NCI-H2227 (cell line): Measurements from ENCODE around the gene WDR87.
A peak's percentile ranks its signal among the peaks of the same experiment; 100 is the strongest.
"Not testable (repeated sequence)": the region's sequence is repeated elsewhere in the genome, so short reads cannot be mapped to it uniquely, and the experiment has no call there.

Experiments used
- DNase-seq: peaks from one replicate; lab custom pipeline; 2025; ENCODE audit not compliant: unreplicated experiment; lab: John Stamatoyannopoulos, UW

The WDR87 gene

GRCh38 chr19:37931881-37932655 lies 25.7 kb upstream of the WDR87 start:
- peak; percentile 87 for DNase-seq

- DNase-seq, result no peak
Measured at GRCh38 chr19:37930416-37930815, 24.0 kb upstream of the WDR87 start.

DNA sequence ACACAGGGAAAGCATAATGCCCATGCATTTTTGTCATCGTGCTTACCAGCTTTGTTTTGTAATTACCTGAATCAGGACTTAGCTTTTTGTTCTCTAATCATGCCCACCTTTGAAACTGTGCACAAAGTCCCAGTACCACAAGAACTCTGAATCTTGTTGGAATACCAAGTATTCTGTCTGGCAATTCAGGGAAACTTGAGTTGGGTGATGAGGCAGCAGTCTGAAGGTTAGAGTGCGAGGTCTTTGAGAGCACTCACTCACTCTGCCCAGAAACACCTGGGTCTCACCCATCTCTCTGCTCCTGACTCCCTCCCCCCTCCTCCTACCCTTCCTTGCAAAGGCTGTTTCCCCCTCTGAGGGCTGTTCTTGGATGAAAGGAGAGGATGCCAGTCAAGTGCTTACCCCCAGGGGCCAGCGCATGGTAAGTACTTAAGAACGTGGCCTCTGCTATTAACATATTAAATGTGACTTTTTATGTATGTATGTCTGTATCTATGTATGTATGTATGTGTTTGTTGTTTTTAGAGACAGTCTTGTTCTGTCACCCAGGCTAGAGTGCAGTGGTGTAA lies 23.0 kb upstream of the WDR87 start:
- peak; percentile 62 for DNase-seq

GRCh38 chr19:37928527-37929286 lies 22.3 kb upstream of the WDR87 start:
- DNase-seq, result no peak

DNA sequence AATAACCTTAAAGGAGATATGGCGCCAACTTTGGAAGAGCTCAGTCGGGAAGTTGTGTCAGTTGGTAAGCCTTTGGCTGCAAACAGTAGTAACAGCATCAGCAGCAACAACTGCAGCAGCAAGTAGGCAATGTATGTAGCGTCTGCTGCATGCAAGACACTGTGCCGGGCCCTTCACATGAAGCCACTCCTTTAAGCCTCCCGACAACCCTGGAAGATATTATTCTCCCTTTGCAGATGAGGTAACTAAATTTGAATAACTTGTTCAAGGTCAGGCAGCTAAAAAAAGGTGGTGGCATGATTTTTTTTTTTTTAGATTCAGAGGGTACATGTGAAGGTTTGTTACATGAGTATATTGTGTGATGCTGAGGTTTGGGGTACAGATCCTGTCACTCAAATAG lies 20.3 kb upstream of the WDR87 start:
- DNase-seq, result no peak

DNA sequence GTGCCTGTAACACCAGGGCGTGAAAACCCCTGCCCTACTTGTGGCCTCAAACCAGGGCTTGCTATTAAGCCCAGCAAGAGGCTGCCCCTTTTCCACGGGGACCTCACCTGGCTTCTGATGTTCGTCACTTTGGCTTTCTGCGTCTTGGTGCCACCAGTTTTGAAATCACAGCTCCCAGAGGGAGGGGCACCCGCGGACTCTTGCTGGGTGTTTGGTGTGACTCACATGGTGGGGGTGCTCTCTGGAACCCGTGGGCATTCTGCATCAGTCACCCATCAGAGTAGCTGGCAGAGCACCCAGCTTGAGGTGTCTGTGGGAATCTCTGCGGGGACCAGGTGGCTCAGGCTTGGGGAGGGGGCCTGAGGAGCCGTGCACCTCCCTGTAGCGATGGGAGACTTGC lies 19.9 kb upstream of the WDR87 start:
- no peak for DNase-seq

DNA sequence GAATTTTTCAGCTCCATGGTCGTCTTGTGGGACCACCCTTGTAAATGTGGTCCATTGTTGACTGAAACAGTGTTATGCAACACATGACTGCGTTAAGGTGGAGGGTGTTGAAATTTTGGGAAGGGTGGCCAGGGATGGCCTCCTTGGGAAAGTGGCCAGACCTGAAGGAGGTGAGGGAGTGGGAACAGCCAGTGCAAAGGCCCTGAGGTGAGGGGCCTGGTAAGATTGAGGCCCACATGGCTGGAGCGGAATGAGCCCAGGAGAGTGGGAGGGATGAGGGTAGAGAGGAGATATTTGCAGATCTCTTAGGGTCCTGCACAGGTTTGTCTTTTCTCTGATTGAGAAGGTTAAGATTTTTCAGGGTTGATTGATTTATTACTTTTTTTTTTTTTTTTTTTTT lies 18.8 kb upstream of the WDR87 start:
- no peak for DNase-seq

DNA sequence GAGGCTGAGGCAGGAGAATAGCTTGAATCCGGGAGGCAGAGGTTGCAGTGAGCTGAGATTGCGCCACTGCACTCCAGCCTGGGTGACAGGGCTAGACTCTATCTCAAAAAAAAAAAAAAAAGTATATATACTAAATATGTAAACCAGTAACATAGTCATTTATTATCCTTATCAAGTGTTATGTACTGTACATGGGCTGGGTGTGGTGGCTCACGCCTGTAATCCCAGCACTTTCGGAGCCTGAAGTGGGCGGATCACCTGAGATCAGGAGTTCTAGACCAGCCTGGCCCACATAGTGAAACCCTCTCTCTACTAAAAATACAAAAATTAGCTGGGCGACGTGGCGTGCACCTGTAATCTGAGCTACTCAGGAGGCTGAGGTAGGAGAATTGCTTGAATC lies 18.2 kb upstream of the WDR87 start:
- DNase-seq, result not testable (repeated sequence)

- no peak for DNase-seq
Measured at GRCh38 chr19:37920591-37921450, 14.4 kb upstream of the WDR87 start.

DNA sequence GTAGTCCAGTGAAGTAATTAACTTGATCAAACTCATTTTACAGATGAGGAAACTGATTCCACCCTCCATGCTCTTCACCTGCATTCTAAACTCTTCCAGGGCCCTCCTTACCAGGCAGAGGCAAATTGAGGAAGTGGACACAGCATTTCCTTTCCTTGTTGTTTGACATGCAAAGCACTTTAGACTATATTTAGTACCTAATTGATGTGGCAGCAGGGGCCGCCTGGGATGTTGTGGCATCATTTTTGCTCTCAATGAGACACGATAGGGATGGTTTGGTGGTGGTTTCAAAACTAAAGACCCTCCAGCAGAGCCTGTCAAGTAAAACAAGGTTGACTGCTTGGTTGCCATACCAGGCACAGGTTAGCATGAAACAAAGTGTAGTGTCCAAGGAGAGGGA lies 8.5 kb upstream of the WDR87 start:
- DNase-seq, result no peak

GRCh38 chr19:37909661-37910199 lies 3.3 kb upstream of the WDR87 start:
- no peak for DNase-seq

GRCh38 chr19:37907735-37908455 lies 1.5 kb upstream of the WDR87 start:
- peak; percentile 76 for DNase-seq

DNA sequence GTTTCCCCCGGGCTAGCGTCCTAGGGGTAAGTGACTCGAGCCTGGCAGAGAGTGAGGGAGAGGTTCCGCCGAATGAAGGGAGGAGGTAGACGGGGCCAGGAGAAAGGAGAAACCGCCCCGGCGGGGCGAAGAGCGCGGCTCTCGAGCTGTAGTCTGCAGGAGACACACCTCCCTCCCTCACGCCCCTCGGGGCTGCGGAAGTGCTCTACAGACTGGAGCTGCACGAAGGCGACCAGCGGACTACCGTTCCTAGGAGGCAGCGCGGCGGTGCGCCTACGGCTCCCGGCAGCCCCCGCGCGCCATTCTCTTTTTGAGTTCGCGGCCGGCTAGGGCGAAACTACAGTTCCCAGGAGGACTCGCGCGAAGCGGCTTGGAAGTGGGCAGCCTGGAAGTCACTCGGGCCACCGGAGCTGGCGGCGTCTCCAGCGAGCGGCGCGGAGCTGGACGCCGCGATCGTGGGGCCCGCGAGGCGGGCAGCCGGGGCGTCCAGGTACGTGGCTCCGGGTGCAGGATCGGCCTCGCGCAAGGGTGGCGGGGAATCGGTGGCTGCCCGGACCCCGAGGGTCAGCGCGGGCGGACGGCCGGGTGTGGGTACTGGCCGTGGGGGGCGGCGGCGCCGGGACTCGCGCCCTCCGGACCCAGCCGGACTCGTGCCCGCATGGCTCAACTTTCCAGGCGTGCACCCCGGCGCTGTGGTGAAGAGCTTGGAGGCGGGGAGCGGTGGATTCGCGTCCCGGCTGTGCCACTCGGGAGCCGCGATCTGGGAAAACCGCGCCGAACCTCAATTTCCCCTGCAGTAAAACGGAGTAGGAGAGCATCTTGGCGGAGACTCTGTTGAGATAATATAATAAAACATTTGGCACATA lies 708 bp upstream of the WDR87 start, which contains the start of gene SIPA1L3:
SIPA1L3 (plus strand) TSS at position 340 of the 866 bp plus-strand sequence. CDS start 174,358 bp downstream, outside the sequence.
- DNase-seq, result peak; percentile 100

DNA sequence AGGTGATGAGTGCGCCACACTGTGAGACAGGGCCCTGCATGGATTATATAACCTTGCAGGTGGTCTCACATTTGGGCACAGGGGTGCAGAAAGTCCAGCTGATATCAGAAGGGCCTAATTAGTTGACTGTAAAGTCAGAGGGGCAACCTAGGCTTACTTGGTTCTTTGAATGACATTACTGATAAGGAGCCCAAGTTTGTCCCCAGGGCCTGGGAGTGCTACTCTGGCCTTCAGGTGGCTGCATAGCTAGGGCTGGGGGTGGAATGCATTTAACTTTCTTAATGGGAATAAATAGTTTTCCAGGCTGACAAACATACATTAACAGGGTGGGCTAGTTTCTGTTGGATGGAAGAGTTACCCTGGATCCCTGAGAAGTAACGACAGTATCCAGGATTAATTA lies 3.3 kb downstream of the WDR87 start:
- DNase-seq, result no peak

DNA sequence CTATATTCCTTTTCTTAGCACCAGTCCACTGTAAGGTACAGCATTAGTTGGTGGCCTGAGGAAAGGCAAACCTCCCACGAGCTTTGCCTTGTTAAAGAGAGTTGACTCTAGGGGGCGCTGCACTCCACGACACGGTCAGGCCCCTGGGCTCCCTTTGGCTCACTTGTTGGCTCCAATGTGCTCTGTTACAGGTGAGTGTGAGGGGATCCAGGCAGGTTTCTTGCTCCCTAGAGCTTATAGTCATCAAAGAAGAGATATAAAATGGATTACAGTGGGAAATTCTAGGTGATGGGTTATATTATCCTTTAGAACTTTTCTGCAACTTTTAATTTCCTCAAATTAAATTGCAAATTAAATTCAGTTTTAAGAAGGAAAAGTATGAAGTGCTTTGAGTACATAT lies 3.7 kb downstream of the WDR87 start:
- peak; percentile 99 for DNase-seq

GRCh38 chr19:37899966-37900365 lies 6.4 kb downstream of the WDR87 start:
- DNase-seq, result peak; percentile 57

DNA sequence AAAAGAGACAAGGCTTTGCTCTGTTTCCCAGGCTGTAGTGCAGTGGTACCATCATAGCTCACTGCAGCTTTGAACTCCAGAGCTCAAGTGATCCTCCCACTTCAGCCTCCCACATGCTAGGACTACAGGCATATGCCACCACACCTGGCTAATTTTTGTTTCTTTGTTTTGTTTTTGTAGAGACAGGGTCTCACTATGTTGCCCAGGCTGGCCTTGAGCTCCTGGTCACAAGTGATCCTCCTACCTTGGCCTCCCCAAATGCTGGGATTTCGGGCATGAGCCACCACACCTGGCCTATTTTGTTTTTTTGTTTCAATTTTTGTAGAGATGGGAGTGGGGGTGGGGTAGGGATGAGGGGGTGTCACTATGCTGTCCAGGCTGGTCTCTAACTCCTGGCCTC lies 6.9 kb downstream of the WDR87 start:
- no peak for DNase-seq

- DNase-seq, result no peak
Measured at GRCh38 chr19:37896180-37896579, 10.2 kb downstream of the WDR87 start.
